HPDE6-E6E7 (cell line): ENCODE measurements around the gene SCYL1.
"Not testable (repeated sequence)": the region's sequence is repeated elsewhere in the genome, so short reads cannot be mapped to it uniquely, and the experiment has no call there.

ENCODE experiments used
- DNase-seq: peaks from one replicate; pipeline ENCODE4 v3.0.0; 2011; ENCODE audit warnings: missing footprints; ENCODE audit errors: extremely low spot score

SCYL1 gene

GRCh38 chr11:65505466-65506289, 19.2 kb upstream of the SCYL1 start:
- DNase-seq: no peak

DNA sequence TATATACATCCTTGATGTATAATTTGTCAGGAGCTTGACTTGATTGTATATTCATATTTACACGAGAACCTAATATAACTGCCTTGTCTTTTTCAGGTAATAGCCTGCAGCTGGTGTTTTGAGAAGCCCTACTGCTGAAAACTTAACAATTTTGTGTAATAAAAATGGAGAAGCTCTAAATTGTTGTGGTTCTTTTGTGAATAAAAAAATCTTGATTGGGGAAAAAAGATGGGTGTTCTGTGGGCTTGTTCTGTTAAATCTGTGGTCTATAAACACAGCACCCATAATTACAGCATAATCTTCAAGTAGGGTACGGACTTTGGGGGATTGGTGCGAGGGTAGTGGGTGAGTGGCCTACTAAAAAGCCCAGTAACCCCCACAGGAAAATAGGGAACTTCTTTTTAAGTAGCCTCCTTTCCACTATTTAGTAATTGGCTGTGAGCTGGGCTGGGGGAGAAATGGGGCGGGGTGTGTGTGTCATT, 18.6 kb upstream of the SCYL1 start:
- no peak for DNase-seq

GRCh38 chr11:65506772-65507505, 17.9 kb upstream of the SCYL1 start:
- DNase-seq: no peak

DNA sequence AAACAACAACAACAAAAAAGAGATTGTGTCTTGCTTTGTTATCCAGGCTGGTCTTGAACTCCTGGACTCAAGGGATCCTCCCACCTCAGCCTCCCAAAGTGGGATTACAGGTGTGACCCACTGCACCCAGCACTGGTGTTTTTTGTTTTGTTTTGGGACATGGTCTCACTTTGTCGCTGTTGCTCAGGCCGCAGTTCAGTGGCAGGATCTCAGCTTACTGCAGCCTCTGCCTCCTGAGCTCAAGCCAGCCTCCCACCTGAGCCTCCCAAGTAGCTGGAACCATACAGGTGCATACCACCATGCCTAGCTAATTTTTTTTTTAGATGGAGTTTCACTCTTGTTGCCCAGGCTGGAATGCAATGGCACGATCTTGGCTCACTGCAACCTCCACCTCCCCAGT, 12.6 kb upstream of the SCYL1 start:
- not testable (repeated sequence) for DNase-seq

DNA sequence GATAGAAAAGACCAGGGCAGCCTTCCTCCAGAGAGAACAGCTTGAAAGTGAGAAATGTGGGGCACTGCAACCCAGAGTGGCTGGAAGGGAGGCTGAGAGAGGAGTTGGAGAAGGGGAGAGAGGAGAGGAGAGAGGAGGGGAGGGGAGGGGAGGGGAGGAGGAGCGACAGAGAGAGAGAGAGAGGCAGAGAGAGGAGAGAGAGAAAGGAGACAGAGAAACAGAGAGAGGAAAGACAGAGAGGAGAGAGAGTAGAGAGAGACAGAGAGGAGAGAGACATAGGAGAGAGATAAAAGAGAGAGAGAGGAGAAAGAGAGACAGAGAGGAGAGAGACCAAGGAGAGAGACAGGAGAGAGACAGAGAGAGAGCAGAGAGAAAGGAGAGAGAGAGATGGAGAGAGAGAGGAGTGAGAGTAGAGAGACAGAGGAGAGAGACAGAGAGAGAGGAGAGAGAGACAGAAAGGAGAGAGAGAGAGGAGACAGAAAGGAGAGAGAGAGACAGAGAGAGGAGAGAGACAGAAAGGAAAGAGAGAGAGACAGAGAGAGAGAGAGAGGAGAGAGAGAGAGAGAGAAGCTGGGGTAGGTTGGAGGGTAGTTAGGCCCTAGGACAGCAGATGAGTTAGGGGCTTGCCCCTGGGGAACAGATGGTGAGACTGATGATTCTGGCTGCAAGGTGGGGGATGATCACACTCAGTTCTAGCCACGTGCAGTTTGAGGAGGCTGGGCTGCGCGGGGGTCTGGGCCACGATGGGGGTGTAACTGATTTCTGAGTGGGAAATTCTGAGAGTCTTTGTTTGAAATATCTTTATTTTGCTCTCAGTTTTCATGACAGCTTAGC, 8.5 kb upstream of the SCYL1 start:
- DNase-seq: no peak

DNA sequence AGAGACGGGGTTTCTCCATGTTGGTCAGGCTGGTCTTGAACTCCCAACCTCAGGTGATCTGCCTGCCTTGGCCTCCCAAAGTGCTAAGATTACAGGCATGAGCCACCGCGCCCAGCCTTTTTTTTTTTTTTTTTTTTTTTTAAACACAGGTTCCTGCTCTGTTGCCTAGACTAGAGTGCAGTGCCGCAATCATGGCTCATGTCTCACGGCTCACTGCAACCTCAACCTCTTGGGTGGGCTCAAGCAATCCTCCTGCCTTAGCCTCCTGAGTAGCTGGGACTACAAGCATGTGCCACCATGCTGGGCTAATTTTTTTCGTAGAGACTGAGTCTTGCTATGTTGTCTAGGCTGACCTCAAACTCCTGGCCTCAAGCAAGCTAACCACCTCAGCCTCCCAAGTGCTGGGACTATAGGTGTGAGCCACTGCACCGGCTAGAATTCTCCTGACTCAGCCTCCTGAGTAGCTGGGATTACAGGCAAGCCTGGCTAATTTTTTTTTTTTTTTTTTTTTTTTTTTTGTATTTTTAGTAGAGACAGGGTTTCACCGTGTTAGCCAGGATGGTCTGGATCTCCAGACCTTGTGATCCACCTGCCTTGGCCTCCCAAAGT, 5.8 kb upstream of the SCYL1 start:
- not testable (repeated sequence) for DNase-seq

GRCh38 chr11:65521777-65522521, 2.9 kb upstream of the SCYL1 start:
- not testable (repeated sequence) for DNase-seq

- DNase-seq: not testable (repeated sequence)
Measured at GRCh38 chr11:65522718-65523630, 1.9 kb upstream of the SCYL1 start.

DNA sequence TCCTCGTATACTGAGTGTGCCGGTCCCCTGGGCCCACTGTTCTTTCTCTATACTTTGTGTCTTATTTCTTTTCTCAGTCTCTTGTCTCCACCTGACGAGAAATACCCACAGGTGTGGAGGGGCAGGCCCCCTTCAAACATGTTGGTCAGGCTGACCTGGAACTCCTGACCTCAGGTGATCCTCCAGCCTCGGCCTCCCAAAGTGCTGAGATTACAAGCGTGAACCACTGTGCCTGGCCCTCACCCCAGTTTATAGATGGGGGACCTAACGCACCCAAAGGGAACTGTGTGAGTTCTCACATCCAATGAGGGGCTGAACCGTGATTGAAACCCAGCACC, 1.3 kb upstream of the SCYL1 start:
- DNase-seq: not testable (repeated sequence)

DNA sequence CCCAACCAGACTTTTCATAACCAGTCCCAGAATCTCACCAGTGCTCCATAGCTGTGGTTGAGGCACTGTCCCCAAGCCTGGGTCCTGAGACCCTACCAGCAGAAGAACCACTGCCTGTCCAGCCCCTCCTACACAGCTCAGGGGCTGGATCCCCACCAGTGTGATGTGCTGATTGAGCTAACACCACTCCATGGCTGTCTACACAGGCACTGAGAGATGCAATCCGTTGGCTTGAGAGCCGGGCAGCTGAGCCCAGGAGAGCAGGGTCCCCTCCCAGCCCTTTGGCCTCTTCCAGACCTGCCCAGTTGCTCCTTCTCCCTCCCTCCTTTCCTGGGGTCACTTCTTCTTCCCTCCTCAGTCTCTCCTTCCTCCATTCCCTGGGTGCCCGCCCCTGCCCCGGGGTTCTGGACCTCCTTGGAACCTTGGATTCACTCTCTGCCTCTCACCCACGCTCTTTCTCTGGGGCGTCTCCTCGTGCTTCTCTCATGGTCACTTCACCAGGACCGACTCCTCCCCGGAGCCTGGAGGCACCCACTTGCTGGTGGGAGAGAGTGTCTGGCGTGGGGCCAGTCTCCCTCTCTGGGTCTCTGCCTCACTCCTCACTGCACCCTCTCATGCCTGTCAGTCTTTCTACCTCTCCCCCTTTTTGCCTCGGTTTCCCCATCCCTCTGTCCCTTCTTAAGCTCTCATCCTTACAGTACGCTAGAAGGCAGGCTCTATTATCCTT, 706 bp upstream of the SCYL1 start:
- DNase-seq: no peak

DNA sequence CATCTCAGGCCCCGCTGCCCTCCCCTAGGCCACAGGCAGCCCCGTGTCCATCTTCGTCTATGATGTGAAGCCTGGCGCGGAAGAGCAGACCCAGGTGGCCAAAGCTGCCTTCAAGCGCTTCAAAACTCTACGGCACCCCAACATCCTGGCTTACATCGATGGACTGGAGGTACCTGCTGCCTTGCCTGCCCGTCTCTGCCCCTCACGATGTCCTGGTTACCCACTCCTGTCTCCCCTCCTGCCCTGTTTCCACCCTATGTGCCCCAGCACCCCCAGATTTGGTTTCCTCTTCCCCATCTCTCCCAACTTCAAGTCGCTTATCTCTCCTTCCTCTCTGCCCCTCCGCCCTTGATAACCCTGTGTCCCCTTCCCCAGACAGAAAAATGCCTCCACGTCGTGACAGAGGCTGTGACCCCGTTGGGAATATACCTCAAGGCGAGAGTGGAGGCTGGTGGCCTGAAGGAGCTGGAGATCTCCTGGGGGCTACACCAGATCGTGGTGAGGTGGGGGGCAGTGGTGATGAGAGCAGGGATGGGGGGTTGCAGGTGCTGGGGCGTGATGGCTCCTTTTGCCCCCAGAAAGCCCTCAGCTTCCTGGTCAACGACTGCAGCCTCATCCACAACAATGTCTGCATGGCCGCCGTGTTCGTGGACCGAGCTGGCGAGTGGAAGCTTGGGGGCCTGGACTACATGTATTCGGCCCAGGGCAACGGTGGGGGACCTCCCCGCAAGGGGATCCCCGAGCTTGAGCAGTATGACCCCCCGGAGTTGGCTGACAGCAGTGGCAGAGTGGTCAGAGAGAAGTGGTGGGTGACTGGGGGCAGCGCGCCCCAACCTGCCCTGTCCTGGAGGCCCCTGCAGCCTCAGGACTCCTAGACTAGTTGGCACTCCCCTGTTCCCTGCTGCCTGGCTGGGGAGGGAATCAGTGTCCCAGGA, 930 bp downstream of the SCYL1 start:
- no peak for DNase-seq

DNA sequence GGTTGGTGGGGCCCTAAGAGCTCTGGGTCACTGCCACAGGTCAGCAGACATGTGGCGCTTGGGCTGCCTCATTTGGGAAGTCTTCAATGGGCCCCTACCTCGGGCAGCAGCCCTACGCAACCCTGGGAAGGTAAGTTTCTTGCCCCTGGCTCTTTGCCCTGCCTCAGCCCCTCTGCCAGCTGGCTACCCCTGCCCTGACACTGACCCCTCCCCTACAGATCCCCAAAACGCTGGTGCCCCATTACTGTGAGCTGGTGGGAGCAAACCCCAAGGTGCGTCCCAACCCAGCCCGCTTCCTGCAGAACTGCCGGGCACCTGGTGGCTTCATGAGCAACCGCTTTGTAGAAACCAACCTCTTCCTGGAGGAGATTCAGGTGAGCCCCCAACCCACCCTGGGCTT, 1.9 kb downstream of the SCYL1 start:
- DNase-seq: no peak

DNA sequence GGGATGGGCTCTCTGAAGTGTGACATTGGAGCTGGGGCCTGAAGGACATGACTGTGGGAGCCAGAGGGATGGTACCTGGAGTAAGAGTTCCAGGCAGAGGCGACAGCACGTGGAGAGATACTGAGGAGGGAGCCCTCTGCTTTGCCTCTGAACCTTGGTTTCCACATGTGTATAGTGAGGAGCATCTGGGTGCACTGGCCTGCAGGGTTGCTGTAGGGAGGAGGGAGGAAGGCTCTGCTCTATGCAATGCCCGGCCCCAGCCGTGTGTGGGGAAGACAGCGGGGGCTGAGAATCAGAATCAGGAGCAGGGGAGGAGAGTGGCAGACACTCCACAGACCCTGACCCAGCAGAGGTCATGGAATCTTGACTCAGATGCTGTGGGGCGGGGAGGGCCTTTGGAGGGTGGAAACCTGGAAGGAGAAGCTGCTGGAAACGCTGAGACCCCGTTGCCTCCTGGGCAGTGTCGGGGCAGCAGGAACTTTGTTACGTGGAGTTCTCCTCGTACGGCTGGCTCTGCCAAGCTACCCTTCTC, 4.0 kb downstream of the SCYL1 start:
- DNase-seq: no peak

DNA sequence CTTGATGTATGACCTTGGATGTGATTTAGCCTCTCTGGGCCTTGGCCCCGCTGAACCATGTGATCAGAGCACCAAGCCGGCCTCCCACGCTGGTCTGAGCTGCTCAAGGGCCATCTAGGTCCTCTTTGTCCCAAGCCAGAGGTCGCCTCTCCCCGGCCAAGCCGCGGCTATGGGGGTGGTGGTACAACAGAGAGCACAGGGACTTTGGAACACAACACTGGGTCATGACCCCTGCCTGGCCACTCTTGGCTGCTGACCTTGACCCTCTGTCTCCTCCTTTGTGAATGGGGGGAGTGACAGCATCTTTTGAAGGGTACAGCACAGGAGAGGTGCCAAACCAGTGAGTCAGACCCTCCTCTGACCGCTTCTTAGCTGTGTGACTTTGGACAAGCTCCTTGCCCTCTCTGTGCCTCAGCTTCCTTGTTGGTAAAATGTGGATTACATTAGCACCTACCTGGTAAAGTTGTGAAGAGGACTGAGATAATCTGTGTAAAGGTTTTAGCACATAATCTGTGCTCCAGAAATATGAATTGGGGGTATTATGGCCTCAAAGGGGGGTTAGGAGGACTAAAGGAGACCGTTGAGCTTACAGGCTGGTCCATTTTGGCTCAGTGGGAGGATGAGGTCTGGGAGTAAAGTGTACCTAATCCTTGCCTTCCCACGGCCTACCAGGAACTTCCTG, 4.7 kb downstream of the SCYL1 start:
- DNase-seq: no peak

- no peak for DNase-seq
Measured at GRCh38 chr11:65530157-65530496, 5.2 kb downstream of the SCYL1 start.

GRCh38 chr11:65532388-65533064, 7.6 kb downstream of the SCYL1 start:
- DNase-seq: no peak

- DNase-seq: no peak
Measured at GRCh38 chr11:65535102-65535501, 10.2 kb downstream of the SCYL1 start.
